SK-N-SH (cell line): ENCODE data around the gene PNMA1.

Source experiments
- CTCF ChIP-seq: fragments of 200-600 bp; sonication (generic); IDR thresholded peaks from 2 replicates; pipeline ENCODE4 v1.6.1; 2017; ENCODE audit warnings: antibody characterized with exemption, mild to moderate bottlenecking, moderate library complexity
- POLR2AphosphoS5 ChIP-seq: IDR thresholded peaks from 2 replicates; pipeline ENCODE4 v1.6.1; 2012; ENCODE audit warnings: low read depth, low read length
- REST ChIP-seq: IDR thresholded peaks from 2 replicates; pipeline ENCODE4 v1.6.1; 2012; ENCODE audit warnings: mild to moderate bottlenecking, low read depth, low read length, moderate library complexity
- TAF1 ChIP-seq: IDR thresholded peaks from 2 replicates; pipeline ENCODE4 v1.6.1; 2012; ENCODE audit warnings: low read depth, mild to moderate bottlenecking, low read length, moderate library complexity, borderline replicate concordance
- TEAD4 ChIP-seq: IDR thresholded peaks from 2 replicates; pipeline ENCODE4 v1.4.0; 2012; ENCODE audit warnings: mild to moderate bottlenecking, borderline replicate concordance; ENCODE audit not compliant: insufficient read depth
- USF2 ChIP-seq: fragments of 150-350 bp; IDR thresholded peaks from 2 replicates; pipeline ENCODE4 v1.6.1; 2017; ENCODE audit warnings: antibody characterized with exemption, low read length, low read depth, borderline replicate concordance
- ZBTB33 ChIP-seq: IDR thresholded peaks from 2 replicates; pipeline ENCODE4 v1.4.0; 2012; ENCODE audit warnings: low read depth, borderline replicate concordance

DNA sequence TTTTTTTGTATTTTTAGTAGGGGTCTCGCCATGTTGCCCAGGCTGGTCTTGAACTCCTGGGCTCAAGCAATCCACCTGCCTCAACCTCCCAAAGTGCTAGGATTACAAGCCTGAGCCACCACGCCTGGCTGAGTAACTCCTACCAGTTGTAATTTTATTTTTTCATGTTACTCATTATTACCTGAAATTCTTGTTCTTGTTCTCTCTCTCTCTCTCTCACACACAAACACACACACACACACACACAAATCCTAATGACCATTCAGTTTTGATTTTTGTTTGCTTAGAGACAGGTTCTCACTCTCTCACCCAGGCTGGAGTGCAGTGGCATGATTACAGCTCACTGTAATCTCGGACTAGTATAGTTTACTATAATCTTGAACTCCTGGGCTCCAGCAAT, 39.2 kb downstream of the PNMA1 start:
- TF ChIP-seq TAF1 (no peak), CTCF (no peak), ZBTB33 (no peak), USF2 (no peak), REST (no peak), TEAD4 (no peak), POLR2AphosphoS5 (no peak)
